ENCODE measurements around the gene SPINK4.

Gene SPINK4

GRCh38 chr9:33256236-33256635 lies 16.3 kb downstream of the SPINK4 start:
- no peak overlapping the region for H3K4me3 ChIP-seq (replicated peaks in 1 of 2; ENCODE audit: low read depth in 2 of 2, low read length in 2 of 2)
- no peak for DNase-seq (ENCODE audit: low read depth in 2 of 2)
- no peak for TF ChIP-seq CTCF (IDR thresholded peaks at IDR 0.05; ENCODE audit: low read depth, low read length)

- no peak for DNase-seq (ENCODE audit: low read depth in 2 of 2)
- H3K4me3 ChIP-seq (replicated peaks in 1 of 2; ENCODE audit: low read depth in 2 of 2, low read length in 2 of 2), result no peak overlapping the region
- no peak for TF ChIP-seq CTCF (IDR thresholded peaks at IDR 0.05; ENCODE audit: low read depth, low read length)
These were observed 17.3 kb downstream of the SPINK4 start for GRCh38 chr9:33257276-33257675.

GRCh38 chr9:33260372-33260771 lies 20.4 kb downstream of the SPINK4 start:
- H3K4me3 ChIP-seq (replicated peaks in 1 of 2; ENCODE audit: low read depth in 2 of 2, low read length in 2 of 2), result no peak overlapping the region
- no peak for TF ChIP-seq CTCF (IDR thresholded peaks at IDR 0.05; ENCODE audit: low read depth, low read length)
- DNase-seq (ENCODE audit: low read depth in 2 of 2), result no peak

GRCh38 chr9:33263131-33264002 lies 23.4 kb downstream of the SPINK4 start:
- no peak for TF ChIP-seq CTCF (IDR thresholded peaks at IDR 0.05; ENCODE audit: low read depth, low read length)
- peak; percentile 27 to 31 for DNase-seq (ENCODE audit: low read depth in 2 of 2)
- H3K4me3 ChIP-seq (replicated peaks in 1 of 2; ENCODE audit: low read depth in 2 of 2, low read length in 2 of 2), result peak overlapping the region; percentile 95 to 96

GRCh38 chr9:33264003-33264472 lies 24.1 kb downstream of the SPINK4 start:
- peak in 1 of 2 donors; percentile 25 for DNase-seq (ENCODE audit: low read depth in 2 of 2)
- no peak for TF ChIP-seq CTCF (IDR thresholded peaks at IDR 0.05; ENCODE audit: low read depth, low read length)
- peak overlapping the region; percentile 95 to 96 for H3K4me3 ChIP-seq (replicated peaks in 1 of 2; ENCODE audit: low read depth in 2 of 2, low read length in 2 of 2)

- TF ChIP-seq CTCF (IDR thresholded peaks at IDR 0.05; ENCODE audit: low read depth, low read length), result peak; percentile 30
- peak; percentile 100 for DNase-seq (ENCODE audit: low read depth in 2 of 2)
- peak within 1 kb of the TSS; percentile 96 for H3K4me3 ChIP-seq (replicated peaks in 1 of 2; ENCODE audit: low read depth in 2 of 2, low read length in 2 of 2)
These were observed 24.7 kb downstream of the SPINK4 start, which contains the start of the genes BAG1 and CHMP5 for GRCh38 chr9:33264473-33265177. BAG1 (minus strand) TSS chr9:33264708. CHMP5 (plus strand) TSS chr9:33265049; CDS start chr9:33265079, 30 bp downstream.

All from cardiac fibroblast (primary cell).